ENCODE results near the gene BMPER.
"Not testable (repeated sequence)": the region's sequence is repeated elsewhere in the genome, so short reads cannot be mapped to it uniquely, and the experiment has no call there.

Gene BMPER

DNA sequence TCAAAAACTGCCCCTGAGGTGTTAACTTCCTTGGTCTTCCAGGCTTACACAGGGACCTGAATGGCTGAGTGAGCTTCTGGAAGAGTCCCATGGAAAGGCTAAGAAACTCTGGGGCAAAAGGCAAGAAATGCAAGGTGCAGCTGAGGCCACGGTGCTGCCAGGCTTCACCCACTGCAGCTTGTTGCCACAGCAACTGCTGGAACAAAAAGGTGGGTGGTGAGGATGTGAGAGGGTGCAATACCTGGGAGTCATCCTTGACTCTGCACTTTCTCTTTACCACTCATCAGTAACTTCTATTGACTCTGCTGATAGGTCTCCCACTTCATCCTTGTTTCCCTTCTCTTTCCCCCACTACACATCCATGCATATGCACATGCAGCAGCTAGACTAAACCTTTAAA lies 258.6 kb downstream of the BMPER start:
- in situ Hi-C loops (cut with MboI; ENCODE audit: low sequenced_read_pairs): no loop called here

DNA sequence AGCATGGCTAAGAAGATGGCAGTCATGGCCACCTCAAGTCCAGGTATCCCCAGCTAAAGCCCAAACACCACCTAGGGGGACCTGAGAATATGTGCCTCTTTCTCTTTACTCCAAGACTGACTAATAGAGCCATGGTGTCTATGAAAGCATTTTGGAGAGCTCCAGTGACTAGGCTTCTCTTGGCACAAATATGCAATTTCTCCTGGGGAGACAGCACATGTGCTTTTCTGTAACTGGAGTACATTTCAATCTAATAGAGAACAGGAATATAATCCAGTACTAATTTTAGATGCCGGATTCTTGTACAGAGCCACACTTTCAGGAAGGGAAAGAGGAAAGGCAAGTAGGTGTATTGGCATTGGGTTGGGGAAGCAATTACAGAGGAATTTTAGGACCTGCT lies 260.1 kb downstream of the BMPER start:
- in situ Hi-C loops (cut with MboI; ENCODE audit: low sequenced_read_pairs): no loop called here

DNA sequence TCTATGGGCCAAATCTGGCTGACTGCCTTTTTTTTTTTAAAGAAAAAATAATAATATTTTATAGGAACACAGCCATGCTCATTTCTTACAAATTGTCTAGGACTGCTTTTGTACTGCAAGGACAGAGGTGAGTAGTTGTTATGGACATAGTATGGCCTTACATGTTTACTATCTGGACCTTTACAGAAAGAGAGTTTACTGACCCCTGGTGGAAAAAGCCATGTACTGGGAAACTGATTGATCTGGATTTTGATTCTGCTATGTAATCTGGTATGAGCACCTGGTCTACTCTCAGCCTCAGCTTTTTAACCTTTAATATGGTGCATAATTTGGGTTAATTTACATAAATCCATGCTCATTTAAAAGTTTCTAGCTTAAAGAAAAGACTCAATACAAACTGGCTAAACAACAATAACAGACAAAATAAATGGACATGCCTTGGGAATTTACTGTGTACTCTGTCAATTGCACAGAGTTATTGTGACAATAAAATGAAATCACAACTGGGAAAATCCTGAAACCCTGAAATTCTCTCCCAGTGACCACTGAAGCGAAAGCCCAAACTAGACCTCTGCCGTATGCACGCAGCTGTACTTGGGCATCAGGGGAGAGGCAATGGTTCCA lies 260.7 kb downstream of the BMPER start:
- in situ Hi-C loops (cut with MboI; ENCODE audit: low sequenced_read_pairs): no loop called here

DNA sequence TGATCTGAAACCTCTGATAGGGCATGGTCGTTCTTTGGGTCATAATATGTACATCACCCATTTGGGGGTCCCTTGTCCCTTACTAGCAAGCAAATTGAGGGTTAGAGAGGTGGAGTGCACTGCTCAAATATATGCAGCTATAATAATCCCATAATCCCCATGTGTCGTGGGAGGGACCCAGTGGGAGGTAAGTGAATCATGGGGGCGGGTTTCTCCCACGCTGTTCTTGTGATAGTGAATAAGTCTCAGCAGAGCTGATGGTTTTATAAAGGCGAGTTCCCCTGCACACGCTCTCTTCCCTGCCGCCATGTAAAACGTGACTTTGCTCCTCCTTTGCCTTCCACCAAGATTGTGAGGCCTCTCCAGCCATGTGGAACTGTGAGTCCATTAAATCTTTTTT lies 262.7 kb downstream of the BMPER start:
- in situ Hi-C loops (cut with MboI; ENCODE audit: low sequenced_read_pairs): no loop called here

DNA sequence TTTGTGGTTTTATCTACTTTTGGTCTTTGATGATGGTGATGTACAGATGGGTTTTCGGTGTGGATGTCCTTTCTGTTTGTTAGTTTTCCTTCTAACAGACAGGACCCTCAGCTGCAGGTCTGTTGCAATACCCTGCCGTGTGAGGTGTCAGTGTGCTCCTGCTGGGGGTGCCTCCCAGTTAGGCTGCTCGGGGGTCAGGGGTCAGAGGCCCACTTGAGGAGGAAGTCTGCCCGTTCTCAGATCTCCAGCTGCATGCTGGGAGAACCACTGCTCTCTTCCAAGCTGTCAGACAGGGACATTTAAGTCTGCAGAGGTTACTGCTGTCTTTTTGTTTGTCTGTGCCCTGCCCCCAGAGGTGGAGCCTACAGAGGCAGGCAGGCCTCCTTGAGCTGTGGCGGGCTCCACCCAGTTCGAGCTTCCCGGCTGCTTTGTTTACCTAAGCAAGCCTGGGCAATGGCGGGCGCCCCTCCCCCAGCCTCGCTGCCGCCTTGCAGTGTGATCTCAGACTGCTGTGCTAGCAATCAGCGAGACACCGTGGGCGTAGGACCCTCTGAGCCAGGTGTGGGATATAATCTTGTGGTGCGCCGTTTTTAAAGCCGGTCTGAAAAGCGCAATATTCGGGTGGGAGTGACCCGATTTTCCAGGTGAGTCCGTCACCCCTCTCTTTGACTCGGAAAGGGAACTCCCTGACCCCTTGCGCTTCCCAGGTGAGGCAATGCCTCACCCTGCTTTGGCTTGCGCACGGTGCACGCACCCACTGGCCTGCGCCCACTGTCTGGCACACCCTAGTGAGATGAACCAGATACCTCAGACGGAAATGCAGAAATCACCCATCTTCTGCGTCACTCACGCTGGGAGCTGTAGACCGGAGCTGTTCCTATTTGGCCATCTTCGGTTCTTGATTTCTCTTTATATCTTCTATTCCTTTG lies 269.6 kb downstream of the BMPER start:
- in situ Hi-C loops (cut with MboI; ENCODE audit: low sequenced_read_pairs): not testable (repeated sequence)

DNA sequence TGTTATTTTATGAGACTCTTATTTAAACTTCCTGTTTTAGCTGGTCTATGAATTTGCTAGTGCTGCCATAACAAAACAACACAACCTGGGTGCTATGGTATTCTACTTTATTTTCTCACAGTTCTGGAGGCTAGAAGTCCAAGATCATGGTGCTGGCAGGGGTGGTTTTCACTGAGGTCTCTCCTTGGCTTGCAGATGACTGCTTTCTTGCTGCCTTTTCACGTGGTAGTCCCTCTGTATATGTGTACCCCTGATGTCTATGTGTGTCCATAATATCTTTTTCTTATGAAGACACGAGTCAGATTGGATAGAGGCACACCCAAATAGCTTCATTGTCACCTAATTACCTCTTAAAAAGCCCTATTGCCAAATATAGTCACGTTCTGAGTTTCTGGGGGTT lies 270.5 kb downstream of the BMPER start:
- in situ Hi-C loops (cut with MboI; ENCODE audit: low sequenced_read_pairs): no loop called here

DNA sequence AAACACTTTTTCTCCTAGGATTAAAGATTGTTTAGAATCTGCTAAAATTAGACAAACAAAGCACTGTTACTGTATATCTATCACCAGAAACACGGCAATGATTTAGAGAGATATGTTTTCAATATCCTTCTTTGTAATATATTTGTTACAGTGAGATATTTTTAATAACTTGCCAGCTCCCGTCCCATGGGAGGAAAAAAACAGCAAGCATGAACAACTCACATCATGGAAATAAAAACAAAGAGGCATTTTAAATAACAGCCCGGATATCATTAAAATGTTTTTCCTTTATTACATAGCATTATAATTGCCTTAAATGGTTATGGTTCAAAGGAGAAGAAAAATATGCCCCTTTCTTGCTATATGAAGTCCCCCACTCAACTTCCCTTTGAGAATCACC lies 272.1 kb downstream of the BMPER start:
- in situ Hi-C loops (cut with MboI; ENCODE audit: low sequenced_read_pairs): no loop called here

DNA sequence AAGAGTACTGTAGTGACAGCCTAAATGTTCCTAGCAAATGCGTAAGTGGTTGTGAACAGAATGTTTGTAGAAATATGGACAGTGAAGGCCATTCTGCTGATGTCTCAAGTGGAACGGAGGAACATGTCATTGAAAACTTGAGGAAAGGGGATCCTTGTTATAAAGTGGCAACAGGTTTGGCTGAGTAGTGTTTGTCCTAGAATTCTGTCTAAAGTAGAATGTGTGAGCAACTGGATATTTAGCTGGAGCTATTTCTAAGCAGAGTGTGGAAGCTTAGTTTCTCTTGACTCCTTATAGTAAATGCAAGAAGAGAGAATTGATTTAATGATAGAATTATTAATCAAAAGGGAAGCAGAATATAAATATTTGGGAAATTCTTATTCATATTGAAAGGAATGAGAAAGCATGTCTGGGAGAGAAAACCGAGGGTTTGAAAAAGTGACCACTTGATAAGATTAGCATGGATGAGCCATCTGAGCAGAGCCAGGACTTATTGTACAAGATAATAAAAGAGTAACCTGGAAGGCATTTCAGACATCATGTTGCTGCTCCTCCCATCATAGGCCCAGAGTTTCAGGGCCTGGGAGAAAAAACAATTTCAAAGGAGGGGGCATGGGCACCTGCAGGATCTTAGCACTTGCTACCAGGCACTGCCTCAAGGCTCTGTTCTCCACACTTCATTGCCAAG lies 276.1 kb downstream of the BMPER start:
- in situ Hi-C loops (cut with MboI; ENCODE audit: low sequenced_read_pairs): no loop called here

DNA sequence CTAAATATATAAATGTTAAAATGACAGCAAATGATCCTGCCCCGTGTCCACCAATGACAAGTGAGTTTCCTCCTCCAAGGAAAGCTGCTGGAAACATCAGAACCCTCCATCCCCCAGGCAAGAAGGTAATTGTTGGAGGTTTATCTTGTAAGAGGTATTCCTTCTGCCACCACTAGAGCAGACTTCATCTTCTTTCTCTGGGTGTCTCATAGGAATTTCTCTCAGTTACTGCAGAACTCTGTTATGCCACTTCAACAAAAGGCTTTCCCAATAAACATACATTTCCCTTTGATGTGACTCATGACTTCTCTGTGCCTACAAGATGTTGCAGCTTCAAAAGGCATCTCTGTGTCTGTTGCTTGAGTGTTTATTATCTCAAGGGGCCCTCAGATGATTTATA lies 279.1 kb downstream of the BMPER start:
- in situ Hi-C loops (cut with MboI; ENCODE audit: low sequenced_read_pairs): no loop called here

DNA sequence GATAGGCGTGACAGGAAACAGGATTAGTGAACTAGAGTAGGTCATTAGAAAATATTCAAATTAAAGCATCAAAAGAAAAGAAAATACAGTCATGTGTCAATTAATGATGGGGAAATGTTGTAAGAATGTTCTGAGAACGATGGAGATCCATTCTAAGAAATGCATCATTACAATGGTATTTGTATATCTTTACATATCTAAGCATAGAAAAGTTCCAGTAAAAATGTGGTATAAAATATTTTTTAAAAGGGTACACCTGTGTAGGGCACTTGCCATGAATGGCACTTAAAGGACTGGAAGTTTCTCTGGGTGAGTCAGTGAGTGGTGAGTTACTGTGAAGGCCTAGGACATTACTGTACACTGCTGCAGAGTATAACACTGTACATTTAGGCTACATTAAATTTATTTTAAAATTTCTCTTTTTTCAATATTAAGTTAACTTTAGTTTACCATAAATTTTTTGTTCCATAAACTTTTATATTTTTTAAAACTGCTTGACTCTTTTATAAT lies 282.5 kb downstream of the BMPER start:
- in situ Hi-C loops (cut with MboI; ENCODE audit: low sequenced_read_pairs): no loop called here

DNA sequence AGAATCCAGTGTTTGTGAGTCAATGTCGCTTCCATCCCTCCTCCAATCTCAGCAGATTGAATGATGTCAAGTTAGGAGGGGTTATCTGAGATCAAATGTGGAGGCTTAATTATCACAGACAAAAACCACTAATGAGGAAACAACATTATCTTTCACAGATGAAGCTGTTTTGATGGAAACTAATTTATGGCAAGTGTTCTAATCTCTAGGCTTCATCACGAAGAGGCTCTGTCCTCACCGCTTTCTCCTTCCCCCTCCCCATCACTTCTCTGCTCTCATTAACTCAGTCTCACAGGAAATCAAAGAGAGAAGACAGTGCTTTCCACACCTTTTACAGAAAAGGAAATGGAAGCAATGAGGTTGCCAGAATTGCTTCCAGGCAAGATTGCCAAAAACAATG lies 283.7 kb downstream of the BMPER start:
- in situ Hi-C loops (cut with MboI; ENCODE audit: low sequenced_read_pairs): no loop called here

DNA sequence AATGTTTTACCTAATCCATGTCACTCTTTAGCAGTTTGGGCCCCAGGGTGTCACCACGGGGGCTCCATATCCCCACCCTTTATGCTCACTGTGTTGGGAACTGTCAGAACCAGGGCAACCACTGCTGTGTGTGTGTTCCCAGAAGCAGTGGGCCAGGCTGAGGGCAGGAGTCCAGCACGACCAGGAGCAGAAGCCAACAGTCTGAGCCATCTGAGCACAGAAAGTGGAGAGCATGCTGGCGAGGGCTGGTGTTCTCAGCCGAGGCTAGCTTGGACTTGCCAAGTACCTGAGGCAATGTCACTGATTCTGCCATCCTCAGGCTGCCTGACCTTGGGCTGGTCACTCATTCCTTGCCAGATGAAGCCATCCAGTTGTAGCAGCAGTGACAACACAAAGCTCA lies 285.0 kb downstream of the BMPER start:
- in situ Hi-C loops (cut with MboI; ENCODE audit: low sequenced_read_pairs): no loop called here

DNA sequence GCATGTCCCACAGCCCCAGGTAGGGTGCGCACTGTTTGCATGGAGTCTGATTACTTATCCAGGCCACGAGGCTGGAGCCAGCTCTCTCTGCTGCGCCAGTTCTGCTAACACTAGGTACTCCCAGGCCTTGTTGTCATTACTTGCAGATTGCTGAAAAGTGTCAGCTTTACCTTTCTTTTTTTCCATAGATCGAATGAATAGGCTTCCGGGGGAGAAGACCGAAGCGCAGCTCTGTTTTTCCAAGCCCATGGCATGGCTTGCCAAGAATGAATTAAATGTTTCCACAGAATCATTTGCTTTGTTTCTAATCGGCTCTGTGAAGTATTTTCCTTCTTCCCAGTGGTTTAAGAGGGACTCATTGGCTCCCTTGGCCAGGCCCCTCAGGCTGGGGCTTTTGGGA lies 285.8 kb downstream of the BMPER start:
- in situ Hi-C loops (cut with MboI; ENCODE audit: low sequenced_read_pairs): no loop called here

DNA sequence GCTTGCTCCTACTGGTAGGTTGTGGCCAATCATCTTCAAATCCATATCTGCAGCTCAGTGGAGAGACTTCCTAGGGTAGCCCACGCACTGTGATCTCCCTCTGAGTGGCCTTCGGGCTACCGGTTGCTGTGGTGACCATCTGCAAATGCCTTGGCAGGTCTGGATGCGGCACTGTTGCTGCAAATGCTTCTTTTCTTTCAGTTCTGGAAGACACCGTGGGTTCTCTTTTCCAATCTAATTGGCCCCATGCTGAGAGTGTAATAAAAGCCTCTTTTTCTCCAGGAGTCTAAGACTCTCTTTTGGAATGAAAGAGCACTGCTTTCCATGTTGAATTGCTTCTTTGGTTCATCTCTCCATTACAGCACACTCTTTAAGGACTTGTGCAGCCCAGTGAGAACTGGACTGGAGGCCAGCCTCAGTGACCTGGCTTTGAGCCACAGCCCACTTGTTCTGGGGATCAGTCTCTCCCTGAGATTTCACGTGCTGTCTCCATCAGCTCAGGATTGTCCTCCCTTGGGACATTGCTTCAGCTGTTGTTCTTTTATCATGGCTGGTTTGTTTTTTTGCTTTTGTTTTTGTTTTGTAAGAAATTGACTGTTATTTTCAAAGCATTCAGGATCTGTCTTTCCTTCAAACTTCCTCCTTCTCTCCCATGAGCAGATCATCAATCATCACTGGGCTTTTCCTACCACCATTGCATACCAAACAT lies 286.6 kb downstream of the BMPER start:
- in situ Hi-C loops (cut with MboI; ENCODE audit: low sequenced_read_pairs): no loop called here

DNA sequence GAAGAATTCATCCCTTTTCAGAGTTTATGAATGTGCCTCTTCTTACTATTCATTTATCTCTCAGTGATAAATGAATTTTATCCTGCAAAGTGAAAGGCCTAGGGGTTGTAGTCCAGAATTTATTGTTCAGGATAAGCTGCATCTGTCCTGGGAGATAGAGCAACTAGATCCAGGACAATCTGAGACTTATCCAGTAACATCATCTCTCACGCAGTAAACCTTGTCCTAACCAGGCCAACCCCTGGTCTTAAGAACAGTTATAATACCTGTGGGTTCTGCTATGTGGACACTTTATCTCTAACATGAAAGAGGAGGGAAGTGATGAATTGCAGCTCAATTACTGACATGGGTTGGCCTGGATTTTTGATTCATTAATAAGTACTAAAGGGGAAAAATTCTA lies 287.6 kb downstream of the BMPER start:
- in situ Hi-C loops (cut with MboI; ENCODE audit: low sequenced_read_pairs): no loop called here

DNA sequence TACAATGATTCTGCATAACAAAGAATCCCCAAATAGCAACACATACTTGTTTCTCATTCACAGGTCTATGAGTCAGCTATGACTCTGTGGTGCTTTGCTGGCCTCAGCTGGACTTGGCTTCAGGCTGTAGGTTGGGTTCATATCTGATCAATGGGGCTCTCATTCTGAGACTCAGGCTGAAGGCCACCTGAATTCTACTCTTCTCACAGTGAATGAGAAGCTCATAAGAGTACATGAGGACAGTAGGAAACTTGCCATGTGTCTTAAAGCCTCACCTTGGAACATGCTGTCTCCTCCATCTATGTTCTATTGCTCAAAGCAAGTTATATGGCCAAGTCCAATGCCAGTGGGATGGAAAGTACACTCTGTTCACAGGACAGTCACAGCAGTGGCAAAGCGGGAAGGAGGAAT lies 292.9 kb downstream of the BMPER start:
- in situ Hi-C loops (cut with MboI; ENCODE audit: low sequenced_read_pairs): no loop called here
